HG03039 (cell line): Measurements from ENCODE around the gene NEURL1B.
"Not testable (repeated sequence)": the region's sequence is repeated elsewhere in the genome, so short reads cannot be mapped to it uniquely, and the experiment has no call there.

Source experiments
- ATAC-seq: cut with Tn5 transposase; IDR thresholded peaks from one replicate; pipeline ENCODE4 v1.9.1; 2021; ENCODE audit warnings: mild to moderate bottlenecking, moderate library complexity; ENCODE audit not compliant: unreplicated experiment

The NEURL1B gene, protein sequence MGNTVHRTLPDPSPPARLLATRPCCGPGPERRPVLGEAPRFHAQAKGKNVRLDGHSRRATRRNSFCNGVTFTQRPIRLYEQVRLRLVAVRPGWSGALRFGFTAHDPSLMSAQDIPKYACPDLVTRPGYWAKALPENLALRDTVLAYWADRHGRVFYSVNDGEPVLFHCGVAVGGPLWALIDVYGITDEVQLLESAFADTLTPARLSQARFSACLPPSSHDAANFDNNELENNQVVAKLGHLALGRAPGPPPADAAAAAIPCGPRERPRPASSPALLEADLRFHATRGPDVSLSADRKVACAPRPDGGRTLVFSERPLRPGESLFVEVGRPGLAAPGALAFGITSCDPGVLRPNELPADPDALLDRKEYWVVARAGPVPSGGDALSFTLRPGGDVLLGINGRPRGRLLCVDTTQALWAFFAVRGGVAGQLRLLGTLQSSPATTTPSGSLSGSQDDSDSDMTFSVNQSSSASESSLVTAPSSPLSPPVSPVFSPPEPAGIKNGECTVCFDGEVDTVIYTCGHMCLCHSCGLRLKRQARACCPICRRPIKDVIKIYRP

DNA sequence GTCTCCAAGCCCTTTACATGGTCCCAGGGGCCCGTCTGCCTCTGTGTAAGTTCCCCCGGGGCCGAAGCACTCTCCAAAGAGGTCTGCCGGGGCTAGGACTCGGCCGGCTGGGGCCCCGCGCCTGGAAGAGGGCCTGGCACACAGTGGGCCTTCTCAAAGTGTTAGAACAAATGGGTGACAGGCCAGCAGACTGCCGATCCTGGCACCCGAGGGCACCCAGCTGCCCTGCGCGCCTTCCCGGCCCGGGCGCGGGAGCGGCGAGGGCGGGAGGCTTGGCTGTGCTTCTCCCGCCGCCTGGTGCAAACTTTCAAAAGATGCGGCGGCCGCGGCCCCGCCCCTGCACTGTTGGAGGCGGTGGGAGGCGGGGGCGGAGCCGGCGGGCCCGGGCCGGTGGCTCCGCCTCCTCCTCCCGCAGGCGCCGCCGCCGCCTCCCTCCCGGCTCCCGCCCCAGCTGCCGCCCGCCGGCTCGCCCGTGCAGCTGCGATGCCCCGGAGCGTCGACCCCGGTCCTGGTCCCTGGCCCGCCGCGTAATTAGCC, at the start of gene NEURL1B:
TSS of gene NEURL1B (plus strand) at position 442 of the 537 bp plus-strand sequence. CDS start 144 bp downstream, outside the sequence.
- no peak for ATAC-seq

DNA sequence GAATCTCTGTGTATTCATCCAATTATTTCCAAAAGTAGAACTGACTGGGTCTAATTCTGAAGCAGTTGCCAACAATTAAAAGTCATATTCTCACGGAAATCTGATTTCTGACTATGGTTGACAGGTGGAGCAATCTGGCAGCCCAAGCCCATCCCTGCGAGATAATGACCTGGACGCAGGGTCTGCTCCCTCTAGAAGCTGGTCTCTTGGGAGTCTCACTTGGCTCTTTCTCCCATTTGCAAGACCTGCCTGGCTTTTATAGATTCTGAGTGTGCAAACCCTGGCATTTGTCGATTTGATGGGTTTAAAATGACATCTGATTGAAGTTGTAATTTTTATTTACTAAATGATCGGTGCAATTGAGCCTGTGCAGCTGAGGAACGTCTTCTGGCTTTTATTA, 49.4 kb upstream of the NEURL1B start:
- no peak for ATAC-seq

DNA sequence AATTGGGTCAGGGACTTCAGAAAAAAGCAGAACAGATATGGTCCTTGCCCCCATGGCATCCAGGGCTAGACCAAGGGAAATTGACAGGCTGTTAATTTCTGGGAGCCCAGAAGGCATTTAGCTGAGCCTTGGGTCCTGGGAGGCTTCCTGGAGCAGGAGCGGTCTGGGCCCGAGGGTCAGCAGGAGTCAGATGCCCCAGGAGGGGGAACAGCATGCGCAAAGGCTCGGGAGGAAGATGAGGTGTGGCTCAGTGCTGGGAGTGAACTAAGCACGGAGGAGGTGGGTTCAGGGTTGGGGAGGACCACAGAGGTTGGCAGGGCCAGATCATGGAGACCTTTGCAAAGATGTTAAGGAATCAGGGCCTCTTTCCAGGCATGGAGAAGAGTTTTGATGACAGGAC, 48.2 kb upstream of the NEURL1B start:
- no peak for ATAC-seq

DNA sequence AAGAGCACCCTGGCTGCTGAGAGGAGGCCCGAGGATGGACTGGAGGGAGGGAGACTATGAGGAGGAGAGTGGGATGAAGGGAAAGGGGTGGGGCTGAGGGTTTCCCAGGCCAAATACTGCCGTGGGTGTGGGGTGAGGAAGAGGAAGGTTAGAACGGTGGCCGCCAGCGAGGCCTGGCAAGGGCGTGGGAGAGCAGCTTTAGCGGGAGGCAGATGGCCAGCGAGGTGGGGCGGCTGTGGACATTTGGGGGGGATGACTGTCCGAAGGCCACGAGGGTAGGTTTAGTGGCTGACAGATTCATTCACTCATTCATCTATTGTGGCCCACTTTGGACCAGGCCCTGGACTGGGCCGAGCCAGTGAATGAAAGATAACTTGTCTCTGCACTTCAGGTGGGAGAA, 47.8 kb upstream of the NEURL1B start:
- ATAC-seq = no peak

DNA sequence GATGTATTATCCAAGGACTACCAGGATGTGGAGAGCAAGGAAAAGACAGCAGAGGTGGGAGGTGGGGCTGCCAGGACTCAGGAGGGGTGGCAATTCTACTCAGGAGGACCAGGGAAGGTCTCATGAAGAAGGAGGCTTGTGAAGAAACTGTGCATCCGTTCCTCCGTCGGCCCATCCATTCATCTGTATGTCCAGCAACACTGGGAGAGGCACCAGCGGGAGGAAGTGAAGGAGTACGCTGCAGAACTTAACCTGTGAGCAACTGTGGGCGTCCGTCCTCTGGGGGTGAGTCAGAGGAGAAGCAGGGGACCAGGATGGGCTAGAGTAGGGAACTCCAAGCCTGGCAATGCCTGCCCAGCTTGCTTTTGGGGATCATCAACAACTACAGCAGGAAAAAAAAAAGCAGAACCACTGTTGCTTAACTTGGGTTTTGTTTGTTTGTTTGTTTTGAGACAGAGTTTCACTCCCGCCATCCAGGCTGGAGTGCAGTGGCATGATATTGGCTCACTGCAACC, 47.3 kb upstream of the NEURL1B start:
- ATAC-seq = no peak

DNA sequence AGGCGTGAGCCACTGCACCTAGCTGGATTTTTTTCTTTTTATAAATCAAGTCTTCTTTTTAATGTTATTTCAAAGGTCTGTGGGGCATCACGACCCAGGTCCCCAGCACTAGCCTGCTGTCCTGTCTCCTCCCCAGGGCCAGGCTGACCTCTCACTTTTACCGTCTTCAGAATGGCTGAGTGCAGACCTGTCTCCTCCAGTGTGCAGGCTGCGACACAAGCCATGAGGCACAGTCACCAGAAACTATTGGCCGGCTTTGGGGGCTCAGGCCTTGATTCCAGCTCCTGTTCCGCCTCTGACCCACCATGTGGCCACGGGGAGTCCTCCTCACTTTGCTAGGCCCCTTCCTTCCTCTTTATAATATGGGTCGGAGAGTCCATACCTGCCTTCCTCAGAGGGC, 46.6 kb upstream of the NEURL1B start:
- ATAC-seq = no peak

DNA sequence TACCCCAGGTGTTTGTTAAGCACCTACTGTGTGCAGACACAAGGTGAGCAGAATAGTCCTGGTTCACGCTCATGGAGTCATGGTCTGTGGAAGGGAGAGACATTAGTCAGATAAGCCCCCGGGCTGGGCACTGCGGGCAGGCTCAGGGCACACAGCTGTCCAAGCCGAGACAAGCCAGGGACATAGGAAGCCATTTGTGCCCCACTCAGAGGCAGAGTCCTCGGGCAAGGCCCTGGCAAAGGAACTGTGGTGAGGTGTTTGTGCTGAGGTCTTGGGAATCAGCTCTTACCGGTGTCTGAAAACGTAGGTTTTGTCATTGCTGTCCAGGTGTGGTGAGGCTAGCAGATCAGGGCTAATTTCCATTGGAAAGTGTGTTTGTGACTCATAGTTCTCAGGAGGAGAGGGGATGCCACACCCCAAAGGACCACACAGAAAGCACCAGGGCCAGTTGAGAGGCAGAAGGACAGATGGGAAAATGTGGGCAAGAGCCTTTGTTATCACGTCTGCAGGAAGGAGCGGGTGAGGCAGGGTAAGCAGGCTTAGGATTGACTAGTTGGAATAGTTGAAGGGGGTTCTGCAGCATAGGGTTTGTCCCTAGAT, 46.1 kb upstream of the NEURL1B start:
- ATAC-seq = no peak

DNA sequence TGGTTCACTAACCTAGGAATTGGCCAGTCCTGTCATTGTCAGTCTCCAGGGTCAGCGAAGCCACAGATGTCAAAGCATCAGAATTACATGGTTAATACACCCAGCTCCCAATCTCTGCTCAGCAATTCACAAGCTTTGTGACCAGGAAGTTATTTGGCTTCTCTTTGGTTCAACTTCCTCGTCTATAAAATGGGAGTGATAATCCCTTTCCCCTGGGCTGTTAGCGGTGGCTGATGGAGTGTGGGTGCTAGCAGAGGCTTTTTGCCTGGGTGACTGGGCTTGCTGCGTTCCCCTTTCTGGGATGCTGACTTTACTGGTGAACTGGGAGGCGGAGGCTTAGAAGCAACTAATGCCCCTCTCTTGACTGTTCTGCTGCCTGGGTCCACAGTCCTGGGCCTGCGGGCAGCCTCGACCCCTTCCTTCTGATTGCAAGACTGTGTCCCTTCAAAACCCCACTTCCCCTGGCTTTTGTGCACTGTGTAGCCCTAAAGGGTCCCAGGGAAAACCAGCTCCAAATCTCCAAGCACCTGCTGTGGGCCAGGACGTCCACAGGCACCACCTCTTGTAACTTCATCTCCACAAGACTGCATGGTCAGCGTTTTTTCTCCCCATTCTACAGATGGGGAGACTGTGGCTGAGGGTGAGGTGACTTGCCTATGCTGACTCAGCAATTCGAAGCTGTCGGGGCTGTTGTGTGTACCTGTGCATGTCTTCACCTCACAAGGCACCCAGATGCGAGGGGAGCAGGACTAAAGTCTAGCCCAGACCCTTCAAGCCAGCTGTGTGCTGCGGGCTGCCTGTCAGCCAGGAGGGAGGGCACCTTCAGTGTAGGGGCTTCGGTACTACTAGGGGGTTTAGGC, 45.2 kb upstream of the NEURL1B start:
- ATAC-seq = no peak

DNA sequence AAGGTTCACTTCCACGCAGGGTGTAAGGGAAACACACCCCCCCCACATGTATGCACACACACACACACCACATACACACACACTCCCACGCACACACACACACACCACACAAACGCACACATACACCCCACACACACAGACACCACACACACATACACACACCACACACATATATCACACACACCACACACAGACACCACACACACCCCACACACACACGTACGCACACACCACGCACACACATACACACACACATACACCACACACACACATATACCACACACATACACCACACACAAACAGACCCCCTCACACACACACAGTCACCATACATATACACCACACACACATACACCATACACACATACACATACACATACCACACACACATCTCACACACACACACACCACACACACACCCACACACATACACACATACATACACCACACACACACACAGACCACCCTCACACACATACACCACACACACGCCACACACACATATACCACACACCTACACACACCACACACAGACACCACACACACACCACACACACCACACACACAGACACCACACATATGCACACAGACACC, 44.3 kb upstream of the NEURL1B start:
- no peak for ATAC-seq

DNA sequence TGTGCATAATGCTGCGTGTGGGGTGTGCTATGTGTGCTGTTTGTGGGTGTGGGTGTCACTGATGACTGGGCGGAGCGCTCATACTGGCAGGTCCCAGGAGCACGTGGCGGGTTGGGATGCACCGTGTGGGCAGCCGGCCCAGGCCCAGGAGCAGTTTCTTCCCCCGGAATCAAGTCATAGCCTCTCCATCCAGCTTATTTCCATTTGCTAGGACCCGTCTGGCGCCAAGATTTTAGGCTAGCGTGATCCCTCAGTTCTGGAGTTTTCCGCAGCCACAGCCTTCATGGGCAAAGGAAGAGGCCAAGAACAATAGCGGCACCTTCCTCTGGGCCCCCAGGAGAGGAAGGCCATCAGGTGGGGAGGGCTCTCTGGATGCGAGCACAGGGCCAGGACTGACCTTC, 43.3 kb upstream of the NEURL1B start:
- no peak for ATAC-seq

DNA sequence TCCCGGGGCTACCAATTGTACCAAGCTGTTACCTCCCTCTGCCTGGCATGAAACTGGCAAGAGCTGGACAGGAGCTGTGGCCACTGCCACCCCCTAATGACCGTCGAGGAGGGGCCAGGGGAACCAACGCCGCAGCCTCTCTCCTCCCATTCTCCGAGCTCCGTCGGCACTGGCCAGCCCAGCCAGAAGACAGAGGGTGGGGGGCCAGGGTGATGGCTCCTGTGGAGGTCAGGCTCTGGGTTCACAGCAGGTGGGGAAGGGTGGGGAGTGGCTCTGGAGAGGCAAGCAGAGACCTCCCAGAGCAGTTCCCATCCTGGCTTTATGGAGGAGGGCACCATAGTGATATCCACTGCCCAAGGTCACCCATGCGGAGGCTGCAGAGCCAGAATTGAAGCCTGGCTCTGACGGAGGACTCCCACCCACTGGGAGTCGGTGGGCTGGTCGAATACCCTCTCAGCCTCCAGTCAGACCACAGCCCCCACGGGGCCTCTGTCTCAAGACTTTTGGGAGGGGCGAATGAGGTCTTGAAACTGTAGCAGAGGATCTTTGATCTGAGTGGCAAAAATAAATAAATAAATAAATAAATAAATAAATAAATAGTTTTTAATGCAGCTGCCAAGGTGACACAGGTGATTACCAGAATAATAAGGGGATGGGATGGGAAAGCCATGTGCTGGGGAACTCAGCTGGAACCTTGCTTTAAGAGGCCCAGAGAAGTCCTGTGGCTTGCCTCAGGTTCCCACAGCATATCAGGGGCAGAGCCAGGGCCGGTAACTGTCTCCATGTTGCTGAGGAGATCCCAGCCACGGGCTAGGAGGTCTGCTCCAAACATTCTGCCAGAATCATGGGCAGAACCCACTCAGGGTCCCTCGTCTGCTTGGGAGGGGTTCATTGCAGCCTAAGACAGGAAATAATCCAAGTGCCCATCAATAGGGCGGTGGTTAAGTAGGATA, 42.5 kb upstream of the NEURL1B start:
- ATAC-seq = no peak

DNA sequence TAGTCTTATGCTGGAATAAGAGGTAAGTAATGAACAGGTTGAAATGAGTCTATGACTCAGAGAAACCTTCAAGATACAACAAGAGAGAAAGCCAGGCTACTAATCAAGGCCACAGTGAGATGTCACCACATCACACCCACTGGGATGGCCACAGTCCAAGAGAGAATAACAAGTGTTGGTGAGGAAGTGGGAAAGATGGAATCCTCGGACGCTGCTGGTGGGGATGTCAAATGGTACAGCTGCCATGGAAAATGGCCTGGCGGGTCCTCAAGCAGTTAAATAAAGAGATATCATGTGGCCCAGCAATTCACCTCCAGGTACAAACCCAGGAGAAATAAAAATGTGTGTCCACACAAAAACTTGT, 41.9 kb upstream of the NEURL1B start:
- no peak for ATAC-seq

DNA sequence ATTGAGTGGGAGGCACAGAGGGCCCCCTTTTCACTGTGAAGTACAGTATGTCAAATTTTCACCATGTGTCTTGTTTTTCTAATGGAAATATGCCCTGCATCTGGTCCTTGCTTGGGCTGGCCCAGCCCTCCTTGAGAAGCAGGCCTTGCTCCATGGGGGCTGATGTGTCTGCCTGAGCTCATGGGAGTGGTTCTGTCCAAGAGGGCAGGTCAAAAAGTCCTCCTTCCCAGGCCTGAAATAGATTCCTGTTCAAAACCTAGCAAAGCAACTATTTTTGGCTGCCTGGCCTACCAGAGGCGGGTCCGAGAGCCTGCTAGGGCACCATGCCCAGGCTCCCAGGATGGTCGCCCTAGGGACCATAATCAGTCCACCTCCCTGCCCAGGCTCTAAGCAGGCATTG, 40.5 kb upstream of the NEURL1B start:
- ATAC-seq = no peak

DNA sequence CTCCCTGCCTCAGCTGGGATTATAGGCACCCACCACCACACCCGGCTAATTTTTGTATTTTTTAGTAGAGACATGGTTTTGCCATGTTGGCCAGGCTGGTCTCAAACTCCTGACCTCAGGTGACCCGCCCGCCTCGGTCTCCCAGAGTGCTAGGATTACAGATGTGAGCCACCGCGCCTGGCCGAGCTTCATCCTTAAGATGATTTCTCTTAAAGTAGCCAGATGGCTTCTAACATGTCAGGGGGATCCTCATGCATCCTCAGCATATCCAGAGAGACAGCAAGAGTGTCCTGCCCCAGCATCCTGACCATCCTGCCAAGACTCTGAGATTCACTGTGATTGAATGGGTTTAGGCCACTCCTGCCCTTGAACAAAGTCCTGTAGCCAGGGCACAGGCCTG, 39.5 kb upstream of the NEURL1B start:
- not testable (repeated sequence) for ATAC-seq

DNA sequence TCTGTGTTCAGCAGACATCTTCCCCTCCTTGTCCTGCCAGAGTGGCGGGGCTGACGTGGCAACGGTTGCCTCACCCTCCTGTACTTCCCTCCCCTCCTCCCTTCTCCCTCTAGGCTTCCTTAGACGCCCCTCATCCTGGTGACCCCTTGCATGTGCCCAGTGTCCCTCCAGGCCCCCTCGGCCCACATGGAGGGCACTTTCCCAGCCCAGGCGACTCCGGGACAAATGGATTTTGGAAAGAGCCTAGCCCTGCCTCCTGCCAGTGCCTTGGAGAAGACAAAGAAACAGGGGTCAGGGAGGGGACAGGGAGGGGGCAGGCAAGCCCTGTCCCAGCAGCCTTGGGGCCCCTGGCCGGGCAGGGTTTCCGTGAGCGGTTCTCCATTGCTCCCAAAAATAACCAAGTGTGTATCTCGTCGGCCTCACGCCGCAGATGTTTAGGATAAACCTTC, 38.3 kb upstream of the NEURL1B start:
- no peak for ATAC-seq

DNA sequence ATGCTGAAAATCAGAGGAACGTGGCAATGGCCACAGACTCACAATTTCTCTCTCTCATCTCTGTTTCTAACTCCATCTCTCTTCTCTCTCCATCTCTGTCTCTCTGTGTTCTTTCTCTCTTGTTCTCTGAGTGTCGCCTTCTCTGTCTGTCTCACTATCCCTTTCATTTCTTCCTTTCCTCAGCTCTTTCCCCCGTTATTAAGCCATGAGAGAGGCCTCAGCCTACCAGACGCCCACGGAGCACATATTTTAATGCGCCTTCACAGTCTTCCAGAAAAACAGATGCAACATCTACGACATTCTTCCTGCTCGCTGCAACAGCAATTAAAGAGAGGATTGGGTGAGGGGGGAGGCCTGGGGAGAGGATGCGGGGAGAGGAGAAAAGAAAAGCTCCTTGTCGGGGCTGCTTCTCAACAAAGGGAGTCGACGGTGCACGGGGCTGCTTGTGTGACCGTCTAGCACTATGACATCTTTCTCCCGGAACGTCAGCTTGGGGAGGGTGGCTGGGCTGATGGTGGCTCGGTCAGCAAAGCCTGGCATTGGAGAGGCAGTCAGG, 37.7 kb upstream of the NEURL1B start:
- no peak for ATAC-seq

DNA sequence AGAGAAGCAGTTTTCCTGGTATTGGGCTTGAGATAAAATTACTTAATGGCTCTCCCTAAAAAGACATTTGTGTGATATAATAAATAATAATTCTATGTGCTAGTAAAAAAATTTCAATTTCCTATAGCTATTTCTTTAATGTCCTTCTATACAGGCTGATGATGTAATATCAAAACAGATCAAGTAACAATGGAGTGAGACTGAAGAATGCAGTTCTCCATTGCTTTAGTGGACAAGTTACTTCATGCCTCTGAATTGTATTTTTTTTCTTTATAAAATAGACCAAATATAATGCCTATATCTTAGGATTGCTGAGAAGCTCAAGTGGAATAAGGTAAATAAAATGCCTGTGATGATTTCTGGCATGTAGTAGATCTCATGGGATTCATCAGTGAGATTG, 35.6 kb upstream of the NEURL1B start:
- ATAC-seq = no peak

DNA sequence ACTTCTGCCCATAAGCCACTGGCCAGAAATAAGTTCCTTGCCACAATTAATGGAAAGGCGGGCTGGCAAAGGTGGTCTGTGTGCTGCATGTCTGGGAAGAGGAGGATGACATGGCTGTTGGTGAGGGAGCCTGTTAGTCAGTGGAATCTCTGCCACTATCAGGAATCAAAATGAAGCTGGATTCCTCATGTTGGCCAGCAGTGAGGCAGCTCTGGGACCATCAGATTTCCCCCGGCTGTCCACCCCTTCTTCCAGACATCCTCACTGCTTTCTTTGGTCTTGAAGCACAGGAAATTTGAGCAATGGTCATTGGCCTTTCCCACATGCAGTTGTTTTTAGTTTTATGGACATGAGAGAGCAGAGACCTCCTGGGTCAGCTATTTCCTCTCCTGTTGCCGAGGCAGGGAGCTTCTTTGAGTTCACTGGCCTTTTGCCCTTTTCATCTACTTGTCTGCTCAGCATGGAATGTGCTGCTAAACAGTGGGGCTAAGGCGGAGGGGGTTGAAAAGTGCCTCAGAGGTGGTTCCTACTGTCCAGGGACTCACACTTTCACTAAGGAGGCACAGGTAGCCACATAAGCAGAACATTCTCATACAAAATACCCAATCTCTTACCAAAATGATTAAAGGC, 34.8 kb upstream of the NEURL1B start:
- ATAC-seq = no peak
